A549 (cell line): ENCODE measurements around the gene RUNX3. TPM values are rescaled to one million over a fixed set of nuclear protein-coding genes. Genes with fewer than 3 reads are reported as not detected.

Experiments
- ATAC-seq, 2 experiments: fragments of 200-7000 bp in 1 of 2; fragments of >200 bp in 1 of 2; cut with Nextera tagmentation in 1 of 2; cut with Tn5 transposase in 1 of 2; 3 replicates each; pipeline versions ENCODE4 v1.8.0 to v1.9.1; 2018 to 2020; ENCODE audit warnings: mild to moderate bottlenecking in 1 of 2, moderate library complexity in 1 of 2
- CTCF ChIA-PET: fragments of 300-600 bp; sonication (Branson Sonifier 250); formaldehyde crosslinking; extraction: SDS; loops from one replicate; lab custom pipeline; 2021; ENCODE audit warnings: antibody characterized with exemption, inconsistent platforms; lab: Yijun Ruan, JAX
- POLR2A ChIA-PET: fragments of 350-600 bp; formaldehyde crosslinking; extraction: SDS; loops from one replicate; lab custom pipeline; 2021; ENCODE audit warnings: antibody characterized with exemption, inconsistent platforms; lab: Yijun Ruan, JAX
- DNase-seq, 2 experiments: peaks; one replicate each; pipeline versions ENCODE4 v3.0.0 to v3.0.0-alpha.2; 2011 to 2016; ENCODE audit warnings: low read depth in 1 of 2, low spot score in 1 of 2
- FAIRE-seq: peaks from 2 replicates; lab custom pipeline; 2011; peaks lifted over from hg19 to GRCh38; lab: Jason Lieb, UNC
- H3K27ac ChIP-seq, 2 experiments: fragments of >200 bp; sonication (Bioruptor Twin); formaldehyde crosslinking; 3 replicates each; pipeline ENCODE4 v1.5.1; 2016 to 2017
- H3K4me1 ChIP-seq: fragments of >200 bp; sonication (Bioruptor Twin); formaldehyde crosslinking; 3 replicates; pipeline ENCODE4 v1.6.1; 2016
- H3K4me2 ChIP-seq: fragments of >200 bp; sonication (Bioruptor Twin); formaldehyde crosslinking; 3 replicates; pipeline ENCODE4 v1.6.1; 2016
- H3K4me3 ChIP-seq: fragments of >200 bp; sonication (Bioruptor Twin); formaldehyde crosslinking; 3 replicates; pipeline ENCODE4 v1.5.1; 2016
- H3K9me3 ChIP-seq: fragments of >200 bp; sonication (Bioruptor Twin); formaldehyde crosslinking; 3 replicates; pipeline ENCODE4 v1.6.1; 2016
- BHLHE40 ChIP-seq: IDR thresholded peaks from 2 replicates; pipeline ENCODE4 v1.6.1; 2012; ENCODE audit warnings: low read depth, low read length, inconsistent platforms
- CBX2 ChIP-seq: fragments of 200-600 bp; sonication (generic); IDR thresholded peaks from 2 replicates; pipeline ENCODE4 v1.6.1; 2016; ENCODE audit warnings: low read depth, mild to moderate bottlenecking, borderline replicate concordance
- CEBPB ChIP-seq, 2 experiments: fragments of >200 bp in 1 of 2; sonication (Bioruptor Twin) in 1 of 2; formaldehyde crosslinking in 1 of 2; IDR thresholded peaks; 2 replicates each; pipeline ENCODE4 v1.6.1; 2012 to 2016
- CHD2 ChIP-seq: fragments of 150-350 bp; IDR thresholded peaks from 2 replicates; pipeline ENCODE4 v1.6.1; 2014; ENCODE audit warnings: low read length; ENCODE audit not compliant: partially characterized antibody
- CHD4 ChIP-seq: fragments of 200-600 bp; sonication (generic); IDR thresholded peaks from 2 replicates; pipeline ENCODE4 v1.6.1; 2016; ENCODE audit warnings: antibody characterized with exemption, mild to moderate bottlenecking, borderline replicate concordance
- E2F6 ChIP-seq: IDR thresholded peaks from 2 replicates; pipeline ENCODE4 v1.6.1; 2012; ENCODE audit warnings: low read depth, borderline replicate concordance
- EHMT2 ChIP-seq: fragments of 200-600 bp; sonication (generic); IDR thresholded peaks from 2 replicates; pipeline ENCODE4 v1.6.1; 2016; ENCODE audit warnings: antibody characterized with exemption, low read depth, mild to moderate bottlenecking, moderate library complexity
- EP300 ChIP-seq, 2 experiments: fragments of >200 bp; sonication (Bioruptor Twin); formaldehyde crosslinking; IDR thresholded peaks; 2 replicates in 1 of 2; 3 replicates in 1 of 2; pipeline ENCODE4 v1.6.1; 2016 to 2017
- ESRRA ChIP-seq: fragments of 150-350 bp; IDR thresholded peaks from 2 replicates; pipeline ENCODE4 v1.6.1; 2014; ENCODE audit warnings: mild to moderate bottlenecking, low read length, borderline replicate concordance
- FOSB ChIP-seq: fragments of 250-450 bp; sonication (Bioruptor Pico); IDR thresholded peaks from 2 replicates; pipeline ENCODE4 v1.5.0; 2020; ENCODE audit warnings: mild to moderate bottlenecking, moderate library complexity
- FOXS1 ChIP-seq: fragments of 250-450 bp; sonication (Bioruptor Pico); IDR thresholded peaks from 2 replicates; pipeline ENCODE4 v1.5.0; 2020; ENCODE audit warnings: mild to moderate bottlenecking, moderate library complexity
- GATA3 ChIP-seq: IDR thresholded peaks from 2 replicates; pipeline ENCODE4 v1.6.1; 2012; ENCODE audit warnings: borderline replicate concordance
- HEYL ChIP-seq: fragments of 250-450 bp; sonication (Bioruptor Pico); IDR thresholded peaks from 2 replicates; pipeline ENCODE4 v1.8.0; 2021; ENCODE audit warnings: mild to moderate bottlenecking, moderate library complexity
- HOXA7 ChIP-seq: fragments of 250-450 bp; sonication (Bioruptor Pico); IDR thresholded peaks from 2 replicates; pipeline ENCODE4 v1.5.0; 2020; ENCODE audit warnings: mild to moderate bottlenecking, moderate library complexity
- HOXB13 ChIP-seq: fragments of 250-450 bp; sonication (Bioruptor Pico); IDR thresholded peaks from 2 replicates; pipeline ENCODE4 v1.5.0; 2020; ENCODE audit warnings: low read depth, mild to moderate bottlenecking, moderate library complexity
- HOXB5 ChIP-seq: fragments of 250-450 bp; sonication (Bioruptor Pico); IDR thresholded peaks from 2 replicates; pipeline ENCODE4 v1.5.0; 2020; ENCODE audit warnings: mild to moderate bottlenecking, moderate library complexity
- JUN ChIP-seq, 2 experiments: fragments of >200 bp; sonication (Bioruptor Twin); formaldehyde crosslinking; IDR thresholded peaks; 2 replicates in 1 of 2; 3 replicates in 1 of 2; pipeline ENCODE4 v1.6.1; 2016 to 2017
- JUNB ChIP-seq: fragments of >200 bp; sonication (Bioruptor Twin); formaldehyde crosslinking; IDR thresholded peaks from 2 replicates; pipeline ENCODE4 v1.6.1; 2016
- MAX ChIP-seq: IDR thresholded peaks from 2 replicates; pipeline ENCODE4 v1.6.1; 2012
- MAZ ChIP-seq: fragments of 150-350 bp; IDR thresholded peaks from 2 replicates; pipeline ENCODE4 v1.6.1; 2014; ENCODE audit warnings: antibody characterized with exemption, low read depth, low read length, borderline replicate concordance
- MYC ChIP-seq: IDR thresholded peaks from 2 replicates; pipeline ENCODE4 v1.6.1; 2012; ENCODE audit warnings: mild to moderate bottlenecking, inconsistent platforms, low read length, improper control_type of control experiment, borderline replicate concordance
- NFE2L2 ChIP-seq: fragments of 150-350 bp; conservative IDR thresholded peaks from 2 replicates; pipeline ENCODE4 v1.6.1; 2014; ENCODE audit warnings: low read length
- PBX3 ChIP-seq: IDR thresholded peaks from 2 replicates; pipeline ENCODE4 v1.6.1; 2012
- POLR2A ChIP-seq: IDR thresholded peaks from 2 replicates; pipeline ENCODE4 v1.6.1; 2012; ENCODE audit warnings: mild to moderate bottlenecking, low read length
- RAD21 ChIP-seq, 2 experiments: fragments of >200 bp in 1 of 2; sonication (Bioruptor Twin) in 1 of 2; formaldehyde crosslinking in 1 of 2; IDR thresholded peaks in 1 of 2; conservative IDR thresholded peaks in 1 of 2; 2 replicates in 1 of 2; 3 replicates in 1 of 2; pipeline ENCODE4 v1.6.1; 2012 to 2018; ENCODE audit warnings: inconsistent platforms in 1 of 2
- RARB ChIP-seq: fragments of 250-450 bp; sonication (Bioruptor Pico); IDR thresholded peaks from 2 replicates; pipeline ENCODE4 v1.8.0; 2021; ENCODE audit warnings: mild to moderate bottlenecking, moderate library complexity
- RCOR1 ChIP-seq: fragments of 150-350 bp; IDR thresholded peaks from 2 replicates; pipeline ENCODE4 v1.6.1; 2014; ENCODE audit warnings: antibody characterized with exemption, low read length, low read depth
- RFX5 ChIP-seq: fragments of 450-650 bp; IDR thresholded peaks from 2 replicates; pipeline ENCODE4 v1.7.1; 2014; ENCODE audit warnings: antibody characterized with exemption, mild to moderate bottlenecking, moderate library complexity
- SREBF2 ChIP-seq: fragments of 450-650 bp; IDR thresholded peaks from 2 replicates; pipeline ENCODE4 v1.6.1; 2014; ENCODE audit warnings: mild to moderate bottlenecking, moderate library complexity
- USF2 ChIP-seq: fragments of 450-650 bp; IDR thresholded peaks from 2 replicates; pipeline ENCODE4 v1.6.1; 2014; ENCODE audit warnings: antibody characterized with exemption
- ZC3H11A ChIP-seq: fragments of 450-650 bp; IDR thresholded peaks from 2 replicates; pipeline ENCODE4 v1.6.1; 2014; ENCODE audit warnings: antibody characterized with exemption, mild to moderate bottlenecking
- ZFP36 ChIP-seq: fragments of 450-650 bp; IDR thresholded peaks from 2 replicates; pipeline ENCODE4 v1.6.1; 2014; ENCODE audit warnings: borderline replicate concordance; ENCODE audit not compliant: partially characterized antibody
- ZSCAN20 ChIP-seq: fragments of 250-450 bp; sonication (Bioruptor Pico); IDR thresholded peaks from 2 replicates; pipeline ENCODE4 v1.8.0; 2022; ENCODE audit warnings: mild to moderate bottlenecking, moderate library complexity
- WGBS: methylation state at CpG from one replicate; pipeline ENCODE4 v1.1.6; 2017; ENCODE audit errors: missing lambda C conversion rate; 5-methylcytosine and 5-hydroxymethylcytosine counted together
- polyA plus RNA-seq, 4 experiments: library from polyadenylated mRNA; depleted of rRNA in 3 of 4; stranded (reverse); fragments of >200 nt; fragmentation: RNase III in 1 of 4; extraction: RNeasy Plus Mini Kit Qiagen cat#74134 plus additional on column Dnase treatment in 1 of 4; gene quantifications; 2 replicates in 3 of 4; 3 replicates in 1 of 4; pipeline ENCODE4 v1.2.3, GENCODE V29; 2011 to 2017

Gene RUNX3
- polyA plus RNA-seq, 2 of the 4 experiments (the other 2 are of a cell fraction), result 1.4 to 4.0 TPM

GRCh38 chr1:24895511-24895910 lies 34.6 kb downstream of the RUNX3 start:
- TF ChIP-seq ZFP36, result no peak
- TF ChIP-seq ESRRA, result no peak
- TF ChIP-seq E2F6, result no peak
- TF ChIP-seq SREBF2, result no peak
- no peak for TF ChIP-seq MAX
- TF ChIP-seq EP300 (IDR thresholded peaks at IDR 0.05), result no peak
- no peak for TF ChIP-seq RARB (CRISPR knock-in tag)
- TF ChIP-seq RCOR1, result no peak
- no peak for TF ChIP-seq EHMT2
- TF ChIP-seq PBX3, result no peak
- TF ChIP-seq JUNB, result no peak
- no peak for TF ChIP-seq CBX2
- no peak for TF ChIP-seq HEYL (CRISPR knock-in tag)
- no peak for TF ChIP-seq HOXB13 (CRISPR knock-in tag)
- TF ChIP-seq MAZ, result no peak
- no peak for TF ChIP-seq FOXS1
- no peak for TF ChIP-seq RAD21 (conservative IDR thresholded peaks at IDR 0.05 in 1 of 2, IDR thresholded peaks at IDR 0.05 in 1 of 2)
- no peak for TF ChIP-seq MYC
- no peak overlapping the region for H3K4me3 ChIP-seq
- WGBS, result 83% methylated on average over 4 of the region's 4 CpGs
- H3K4me2 ChIP-seq, result no peak overlapping the region
- CTCF ChIA-PET, result interaction anchor here (1.2 to 5.2 kb wide), 3 partner anchors 14 to 47 kb away, joined by 3 to 34 read pairs (median 4); no protein-coding TSS in a partner anchor
- ATAC-seq, result no peak
- H3K27ac ChIP-seq, result no peak overlapping the region
- DNase-seq, result no peak
- FAIRE-seq, result no peak
- 0 out of 3 replicates have a peak, but pooled peaks cover 2% of the 10 kb centered on the region for H3K9me3 ChIP-seq
- H3K4me1 ChIP-seq, result no peaks in the 10 kb centered on the region
- POLR2A ChIA-PET, result no interaction called here

GRCh38 chr1:24894002-24894401 lies 36.1 kb downstream of the RUNX3 start:
- WGBS, result 63% methylated on average over 8 of the region's 8 CpGs
- FAIRE-seq, result no peak

GRCh38 chr1:24893431-24893830 lies 36.6 kb downstream of the RUNX3 start:
- POLR2A ChIA-PET, result no interaction called here
- Histone ChIP-seq H3K4me3 (no peak overlapping the region), H3K9me3 (0 out of 3 replicates have a peak, but pooled peaks cover 2% of the 10 kb centered on the region), H3K4me2 (no peak overlapping the region), H3K4me1 (no peaks in the 10 kb centered on the region), H3K27ac (no peak overlapping the region)
- DNase-seq (no peak), ATAC-seq (no peak), FAIRE-seq (no peak)
- CTCF ChIA-PET, result no interaction called here
- WGBS, result 68% methylated on average over 3 of the region's 3 CpGs
- TF ChIP-seq CEBPB (IDR thresholded peaks at IDR 0.05) (no peak), ZSCAN20 (no peak), FOXS1 (no peak), MAX (no peak), GATA3 (no peak), HOXA7 (CRISPR knock-in tag) (no peak), JUN (IDR thresholded peaks at IDR 0.05) (no peak), FOSB (CRISPR knock-in tag) (no peak), POLR2A (no peak), ZC3H11A (no peak), CHD2 (no peak), MAZ (no peak)

More at GRCh38 chr1:24894002-24894401, 36.1 kb downstream of the RUNX3 start:
- no peak overlapping the region for H3K27ac ChIP-seq
- ChIA-PET POLR2A (no interaction called here), CTCF (no interaction called here)
- TF ChIP-seq HOXA7 (CRISPR knock-in tag), result no peak
- TF ChIP-seq BHLHE40, result no peak
- no peak for TF ChIP-seq NFE2L2
- no peak for TF ChIP-seq CHD4
- TF ChIP-seq USF2, result no peak
- no peak for TF ChIP-seq FOSB (CRISPR knock-in tag)
- no peak for TF ChIP-seq POLR2A
- no peak for TF ChIP-seq HOXB5 (CRISPR knock-in tag)
- no peak for TF ChIP-seq RFX5
- no peak for DNase-seq
- no peaks in the 10 kb centered on the region for H3K4me1 ChIP-seq
- 0 out of 3 replicates have a peak, but pooled peaks cover 2% of the 10 kb centered on the region for H3K9me3 ChIP-seq
- H3K4me3 ChIP-seq, result no peak overlapping the region
- no peak overlapping the region for H3K4me2 ChIP-seq
- no peak for ATAC-seq
